ENCODE results near the gene MAP2K3.

The MAP2K3 gene

GRCh38 chr17:21262259-21262993, 22.1 kb upstream of the MAP2K3 start:
- Histone ChIP-seq H3K36me3 (ENCODE audit: insufficient read depth) (no peaks in the 10 kb centered on the region), H2AFZ (ENCODE audit: low read depth) (no peak overlapping the region), H3K79me2 (ENCODE audit: insufficient read depth, low read depth) (no peaks in the 10 kb centered on the region), H3K27me3 (ENCODE audit: insufficient read depth, low read depth) (no peaks in the 10 kb centered on the region), H3K9ac (no peak overlapping the region), H4K20me1 (ENCODE audit: insufficient read depth) (no peaks in the 10 kb centered on the region), H3K4me1 (ENCODE audit: low read depth, poor library complexity, severe bottlenecking) (no peaks in the 10 kb centered on the region), H3K27ac (no peak overlapping the region), H3K4me2 (no peak overlapping the region), H3K4me3 (IDR thresholded peaks at IDR 0.05; ENCODE audit: insufficient read depth, low read depth, low read length) (no peak overlapping the region)
- no peak for TF ChIP-seq CTCF (conservative IDR thresholded peaks at IDR 0.05; ENCODE audit: low read depth, low read length)

- H3K36me3 ChIP-seq (ENCODE audit: insufficient read depth) = no peaks in the 10 kb centered on the region
- no peaks in the 10 kb centered on the region for H4K20me1 ChIP-seq (ENCODE audit: insufficient read depth)
- H3K4me3 ChIP-seq (IDR thresholded peaks at IDR 0.05; ENCODE audit: insufficient read depth, low read depth, low read length) = no peak overlapping the region
- no peak overlapping the region for H3K9ac ChIP-seq
- no peak for TF ChIP-seq CTCF (conservative IDR thresholded peaks at IDR 0.05; ENCODE audit: low read depth, low read length)
- no peak overlapping the region for H2AFZ ChIP-seq (ENCODE audit: low read depth)
- no peaks in the 10 kb centered on the region for H3K27me3 ChIP-seq (ENCODE audit: insufficient read depth, low read depth)
- no peaks in the 10 kb centered on the region for H3K4me1 ChIP-seq (ENCODE audit: low read depth, poor library complexity, severe bottlenecking)
- H3K4me2 ChIP-seq = no peak overlapping the region
- no peaks in the 10 kb centered on the region for H3K79me2 ChIP-seq (ENCODE audit: insufficient read depth, low read depth)
- H3K27ac ChIP-seq = no peak overlapping the region
Observed at GRCh38 chr17:21263376-21263775, 21.1 kb upstream of the MAP2K3 start.

GRCh38 chr17:21268596-21269188, 15.8 kb upstream of the MAP2K3 start:
- no peak overlapping the region for H2AFZ ChIP-seq (ENCODE audit: low read depth)
- no peak overlapping the region for H3K4me2 ChIP-seq
- no peak overlapping the region for H3K27ac ChIP-seq
- H3K9ac ChIP-seq = no peak overlapping the region
- H4K20me1 ChIP-seq (ENCODE audit: insufficient read depth) = no peaks in the 10 kb centered on the region
- H3K4me1 ChIP-seq (ENCODE audit: low read depth, poor library complexity, severe bottlenecking) = no peaks in the 10 kb centered on the region
- no peak overlapping the region for H3K4me3 ChIP-seq (IDR thresholded peaks at IDR 0.05; ENCODE audit: insufficient read depth, low read depth, low read length)
- TF ChIP-seq CTCF (conservative IDR thresholded peaks at IDR 0.05; ENCODE audit: low read depth, low read length) = no peak
- no peaks in the 10 kb centered on the region for H3K36me3 ChIP-seq (ENCODE audit: insufficient read depth)
- no peaks in the 10 kb centered on the region for H3K79me2 ChIP-seq (ENCODE audit: insufficient read depth, low read depth)
- no peaks in the 10 kb centered on the region for H3K27me3 ChIP-seq (ENCODE audit: insufficient read depth, low read depth)

GRCh38 chr17:21269394-21269793, 15.1 kb upstream of the MAP2K3 start:
- H3K36me3 ChIP-seq (ENCODE audit: insufficient read depth) = no peaks in the 10 kb centered on the region
- H2AFZ ChIP-seq (ENCODE audit: low read depth) = no peak overlapping the region
- no peaks in the 10 kb centered on the region for H3K79me2 ChIP-seq (ENCODE audit: insufficient read depth, low read depth)
- no peak overlapping the region for H3K4me2 ChIP-seq
- TF ChIP-seq CTCF (conservative IDR thresholded peaks at IDR 0.05; ENCODE audit: low read depth, low read length) = no peak
- H3K4me3 ChIP-seq (IDR thresholded peaks at IDR 0.05; ENCODE audit: insufficient read depth, low read depth, low read length) = no peak overlapping the region
- no peak overlapping the region for H3K27ac ChIP-seq
- no peak overlapping the region for H3K9ac ChIP-seq
- no peaks in the 10 kb centered on the region for H4K20me1 ChIP-seq (ENCODE audit: insufficient read depth)
- no peaks in the 10 kb centered on the region for H3K4me1 ChIP-seq (ENCODE audit: low read depth, poor library complexity, severe bottlenecking)
- no peaks in the 10 kb centered on the region for H3K27me3 ChIP-seq (ENCODE audit: insufficient read depth, low read depth)

Data from KMS-11 (cell line).